AG10803 (cell line): Measurements from ENCODE around the gene MPZL3.

Experiments used
- DNase-seq: peaks from one replicate; pipeline ENCODE4 v3.0.0; 2010; ENCODE audit warnings: low read depth
- H3K4me3 ChIP-seq: 2 replicates; pipeline ENCODE4 v1.5.1; 2011; ENCODE audit warnings: mild to moderate bottlenecking, low read length, control low read depth
- TF ChIP-seq, protein P1 (sequence below): conservative IDR thresholded peaks from 2 replicates; pipeline ENCODE4 v1.5.1; 2011; ENCODE audit warnings: mild to moderate bottlenecking, low read length, control low read depth, inconsistent platforms

MPZL3 gene

DNA sequence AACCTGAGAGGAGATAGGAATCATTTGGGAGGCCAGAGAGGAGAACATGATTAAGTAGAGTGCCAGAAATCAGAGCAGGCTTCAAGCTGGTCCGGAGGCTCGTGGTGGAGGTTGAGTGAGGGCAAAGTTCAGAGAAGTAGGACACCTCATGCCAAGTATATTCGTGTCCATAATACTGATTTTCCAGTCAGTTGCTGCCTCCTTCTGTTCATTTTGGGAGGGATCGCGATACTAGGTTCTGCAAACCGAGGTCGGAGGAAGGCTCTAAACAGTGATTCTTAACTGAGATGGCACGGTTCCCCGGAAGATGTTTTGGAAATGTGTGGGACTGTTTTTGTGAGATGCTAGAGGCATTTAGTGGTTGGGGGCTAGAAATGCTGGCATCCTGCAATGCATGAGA, 38.8 kb upstream of the MPZL3 start:
- no peak for DNase-seq
- H3K4me3 ChIP-seq: no peak overlapping the region
- TF ChIP-seq, protein P1, sequence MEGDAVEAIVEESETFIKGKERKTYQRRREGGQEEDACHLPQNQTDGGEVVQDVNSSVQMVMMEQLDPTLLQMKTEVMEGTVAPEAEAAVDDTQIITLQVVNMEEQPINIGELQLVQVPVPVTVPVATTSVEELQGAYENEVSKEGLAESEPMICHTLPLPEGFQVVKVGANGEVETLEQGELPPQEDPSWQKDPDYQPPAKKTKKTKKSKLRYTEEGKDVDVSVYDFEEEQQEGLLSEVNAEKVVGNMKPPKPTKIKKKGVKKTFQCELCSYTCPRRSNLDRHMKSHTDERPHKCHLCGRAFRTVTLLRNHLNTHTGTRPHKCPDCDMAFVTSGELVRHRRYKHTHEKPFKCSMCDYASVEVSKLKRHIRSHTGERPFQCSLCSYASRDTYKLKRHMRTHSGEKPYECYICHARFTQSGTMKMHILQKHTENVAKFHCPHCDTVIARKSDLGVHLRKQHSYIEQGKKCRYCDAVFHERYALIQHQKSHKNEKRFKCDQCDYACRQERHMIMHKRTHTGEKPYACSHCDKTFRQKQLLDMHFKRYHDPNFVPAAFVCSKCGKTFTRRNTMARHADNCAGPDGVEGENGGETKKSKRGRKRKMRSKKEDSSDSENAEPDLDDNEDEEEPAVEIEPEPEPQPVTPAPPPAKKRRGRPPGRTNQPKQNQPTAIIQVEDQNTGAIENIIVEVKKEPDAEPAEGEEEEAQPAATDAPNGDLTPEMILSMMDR: 0 out of 2 replicates have a peak, but pooled peaks have one; percentile 5

DNA sequence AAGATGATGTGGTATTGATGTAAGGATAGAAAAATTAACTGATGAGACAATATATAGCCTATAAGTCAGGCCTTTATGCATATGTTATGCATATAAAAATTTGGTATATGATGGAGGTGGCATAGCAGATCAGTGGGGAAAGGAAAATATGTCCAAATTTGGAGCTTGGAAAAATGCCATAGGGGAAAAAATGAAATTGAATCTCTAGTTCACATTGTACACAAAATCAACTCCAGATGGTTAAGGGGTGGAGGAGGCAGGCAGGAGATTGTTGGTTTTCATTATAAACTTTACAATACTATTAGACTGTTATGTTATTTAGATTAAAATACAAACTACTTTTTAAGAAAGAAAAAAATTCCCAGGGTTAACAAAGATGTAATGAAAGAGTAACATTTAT, 37.2 kb upstream of the MPZL3 start:
- TF ChIP-seq, protein P1: no peak
- no peak overlapping the region for H3K4me3 ChIP-seq
- DNase-seq: no peak

DNA sequence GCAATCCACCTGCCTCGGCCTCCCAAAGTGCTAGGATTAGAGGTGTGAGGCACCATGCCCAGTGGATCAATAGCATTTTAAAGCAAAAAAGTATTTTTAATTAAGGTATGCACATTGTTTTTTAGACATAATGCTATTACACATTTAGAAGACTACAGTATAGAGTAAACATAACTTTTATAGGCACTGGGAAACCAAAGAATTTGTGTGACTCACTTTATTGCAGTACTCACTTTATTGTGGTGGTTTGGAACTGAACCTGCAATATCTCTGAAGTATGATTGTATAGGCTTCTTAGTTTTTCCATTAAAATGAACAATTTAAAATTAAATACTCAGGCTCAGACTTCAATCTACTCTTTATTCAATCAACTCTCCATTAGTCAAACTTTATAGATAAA, 34.8 kb upstream of the MPZL3 start:
- TF ChIP-seq, protein P1: no peak
- DNase-seq: peak; percentile 16
- no peak overlapping the region for H3K4me3 ChIP-seq

DNA sequence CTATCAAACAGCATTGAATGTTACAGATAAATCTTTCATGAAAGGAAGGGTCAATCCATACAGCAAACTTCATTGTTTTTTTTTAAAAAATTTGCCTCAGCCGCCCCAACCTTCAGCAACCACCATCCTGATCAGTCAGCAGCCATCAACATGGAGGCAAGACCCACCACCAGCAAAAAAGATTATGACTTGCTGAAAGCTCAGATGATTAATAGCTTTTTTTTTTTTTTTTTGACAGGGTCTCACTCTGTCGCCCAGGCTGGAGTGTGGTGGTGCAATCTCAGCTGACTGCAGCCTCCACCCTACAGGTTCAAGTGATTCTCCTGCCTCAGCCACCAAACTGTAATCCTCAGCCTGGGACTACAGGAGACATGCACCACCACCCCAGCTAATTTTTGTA, 34.4 kb upstream of the MPZL3 start:
- TF ChIP-seq, protein P1: no peak
- DNase-seq: no peak
- H3K4me3 ChIP-seq: no peak overlapping the region

DNA sequence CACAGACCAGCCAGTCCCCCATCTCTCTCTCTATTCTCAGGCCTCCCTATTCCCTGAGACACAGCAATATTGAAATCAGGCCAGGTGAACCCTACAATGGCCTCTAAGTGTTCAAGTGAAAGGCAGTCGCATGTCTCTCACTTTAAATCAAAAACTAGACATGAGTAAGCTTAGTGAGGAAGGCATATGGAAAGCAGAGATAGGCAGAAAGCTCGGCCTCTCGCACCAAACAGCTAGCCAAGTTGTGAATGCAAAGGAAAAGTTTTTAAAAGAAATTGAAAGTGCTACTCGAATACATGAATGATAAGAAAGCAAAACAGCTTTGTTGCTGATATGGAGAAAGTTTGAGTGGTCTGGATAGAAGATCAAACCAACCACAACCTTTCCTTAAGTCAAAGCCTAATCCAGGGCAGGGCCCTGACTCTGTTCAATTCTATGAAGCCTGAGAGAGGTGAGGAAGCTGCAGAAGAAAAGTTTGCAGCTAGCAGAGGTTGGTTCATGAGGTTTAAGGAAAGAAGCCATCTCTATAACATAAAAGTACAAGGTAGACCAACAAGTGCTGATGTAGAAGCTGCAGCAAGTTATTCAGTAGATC, 31.7 kb upstream of the MPZL3 start:
- no peak for DNase-seq
- no peak overlapping the region for H3K4me3 ChIP-seq
- TF ChIP-seq, protein P1: no peak

DNA sequence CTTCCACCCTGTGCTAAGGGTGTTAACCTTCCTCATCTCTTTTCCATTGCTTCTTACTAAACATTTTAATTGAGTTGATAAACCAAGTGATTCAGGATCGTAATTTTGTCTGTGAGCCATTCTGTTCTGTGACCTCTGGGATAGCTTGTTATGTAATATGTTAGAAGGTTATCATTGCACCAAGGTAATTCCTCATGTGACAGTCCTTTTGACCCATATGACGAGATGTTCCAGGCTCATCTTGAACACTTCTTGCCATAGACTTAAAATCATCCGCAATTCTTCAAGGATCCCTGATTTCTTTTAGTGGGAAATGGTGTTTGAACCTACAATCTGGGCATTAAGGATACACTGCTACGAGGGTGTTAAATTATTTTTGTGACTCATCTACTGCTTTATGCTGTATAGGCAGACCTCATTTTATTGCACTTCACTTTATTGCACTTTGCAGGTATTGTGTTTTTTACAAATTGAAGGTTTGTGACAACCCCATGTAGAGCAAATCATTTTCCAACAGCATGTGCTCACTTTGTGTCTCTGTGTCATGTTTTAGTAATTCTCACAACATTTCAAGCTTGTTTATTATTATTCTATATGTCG, 31.0 kb upstream of the MPZL3 start:
- no peak overlapping the region for H3K4me3 ChIP-seq
- TF ChIP-seq, protein P1: no peak
- no peak for DNase-seq

DNA sequence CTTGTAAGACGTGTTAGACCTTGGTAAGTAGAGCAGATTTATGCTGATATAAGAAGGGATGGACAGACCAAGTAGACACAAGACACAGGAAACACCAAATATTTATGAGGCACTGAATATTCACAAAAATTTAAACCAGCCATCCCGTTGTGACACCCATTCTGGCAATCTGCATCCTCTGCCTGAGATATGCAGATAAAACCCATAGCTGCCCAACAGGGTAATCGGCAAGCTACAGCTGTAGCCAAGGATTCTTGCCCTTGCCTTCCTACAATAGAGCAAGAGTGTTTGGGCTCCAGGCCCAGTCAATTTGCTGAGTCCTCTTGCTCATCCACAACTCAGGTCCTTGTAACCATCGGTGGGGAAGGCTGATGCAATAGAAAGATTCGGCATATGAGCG, 30.4 kb upstream of the MPZL3 start:
- TF ChIP-seq, protein P1: no peak
- DNase-seq: no peak
- no peak overlapping the region for H3K4me3 ChIP-seq
